Measurements from ENCODE around the gene CKB. TPM values are rescaled to one million over a fixed set of nuclear protein-coding genes. Genes with fewer than 3 reads are reported as not detected.

CKB gene
- total RNA-seq, 2 experiments from 2014 or later = 2.2 to 2.7 TPM

- POLR2A ChIA-PET = no interaction called here
- peaks cover 15% of the 10 kb centered on the region for H3K4me1 Mint-ChIP-seq (ENCODE audit: low read depth)
- no peaks in the 10 kb centered on the region for H3K27me3 Mint-ChIP-seq (ENCODE audit: low read depth)
- peak overlapping the region; percentile 4 for H3K27ac Mint-ChIP-seq
- no peaks in the 10 kb centered on the region for H3K9me3 Mint-ChIP-seq (ENCODE audit: insufficient read depth)
- CTCF ChIA-PET = interaction anchor here (1.0 kb wide), 1 partner anchor 85 kb away, joined by 3 read pairs; no protein-coding TSS in a partner anchor
- ATAC-seq (no peak), DNase-seq (no peak)
- peaks cover 40% of the 10 kb centered on the region for H3K36me3 Mint-ChIP-seq (ENCODE audit: low read depth)
- no peak overlapping the region for H3K4me3 Mint-ChIP-seq
These were observed 46.0 kb downstream of the CKB start for GRCh38 chr14:103476631-103477030.

- Mint-ChIP-seq H3K27ac (peak overlapping the region; percentile 51), H3K27me3 (ENCODE audit: low read depth) (no peaks in the 10 kb centered on the region), H3K4me1 (ENCODE audit: low read depth) (peaks cover 11% of the 10 kb centered on the region), H3K4me3 (no peak overlapping the region), H3K9me3 (ENCODE audit: insufficient read depth) (no peaks in the 10 kb centered on the region), H3K36me3 (ENCODE audit: low read depth) (peaks cover 35% of the 10 kb centered on the region)
- CTCF ChIA-PET = interaction anchor here (1.0 kb wide), 1 partner anchor 85 kb away, joined by 3 read pairs; no protein-coding TSS in a partner anchor
- POLR2A ChIA-PET = no interaction called here
- no peak for ATAC-seq
- no peak for DNase-seq
These were observed 46.6 kb downstream of the CKB start for GRCh38 chr14:103476065-103476464.

GRCh38 chr14:103474893-103475292, 47.7 kb downstream of the CKB start:
- Mint-ChIP-seq H3K27ac (no peak overlapping the region), H3K4me3 (no peak overlapping the region)
- ATAC-seq = no peak

GRCh38 chr14:103472939-103473338, 49.7 kb downstream of the CKB start:
- H3K36me3 Mint-ChIP-seq (ENCODE audit: low read depth) = peaks cover 37% of the 10 kb centered on the region
- ChIA-PET POLR2A (no interaction called here), CTCF (no interaction called here)
- ATAC-seq (no peak), DNase-seq (no peak)
- no peak overlapping the region for H3K27ac Mint-ChIP-seq
- no peaks in the 10 kb centered on the region for H3K27me3 Mint-ChIP-seq (ENCODE audit: low read depth)
- no peak overlapping the region for H3K4me3 Mint-ChIP-seq
- H3K9me3 Mint-ChIP-seq (ENCODE audit: insufficient read depth) = no peaks in the 10 kb centered on the region
- H3K4me1 Mint-ChIP-seq (ENCODE audit: low read depth) = no peaks in the 10 kb centered on the region

More at GRCh38 chr14:103474893-103475292, 47.7 kb downstream of the CKB start:
- DNase-seq = no peak
- POLR2A ChIA-PET = no interaction called here
- Mint-ChIP-seq H3K36me3 (ENCODE audit: low read depth) (peaks cover 34% of the 10 kb centered on the region), H3K9me3 (ENCODE audit: insufficient read depth) (no peaks in the 10 kb centered on the region), H3K4me1 (ENCODE audit: low read depth) (no peaks in the 10 kb centered on the region), H3K27me3 (ENCODE audit: low read depth) (no peaks in the 10 kb centered on the region)
- CTCF ChIA-PET = no interaction called here

Other genes starting within 250 kb of the CKB start
- 100 to 1,000 TPM; 240 to 241 TPM for gene EIF5, start 188.6 kb downstream of the CKB start, total RNA-seq
- 10 to 100 TPM; 76.8 to 86.7 TPM for gene MARK3, start 137.4 kb downstream of the CKB start, total RNA-seq
- 1 to 10 TPM; 8.5 to 8.8 TPM for gene TRMT61A, start 6.4 kb upstream of the CKB start, total RNA-seq
- gene BAG5, start 39.8 kb upstream of the CKB start, total RNA-seq = 10 to 100 TPM; 31.1 to 33.2 TPM
- 10 to 100 TPM; 28.3 to 34.3 TPM for gene COA8, start 40.1 kb upstream of the CKB start, total RNA-seq
- 100 to 1,000 TPM; 137 to 140 TPM for gene KLC1, start 106.4 kb upstream of the CKB start, total RNA-seq
- gene XRCC3, start 192.6 kb upstream of the CKB start, total RNA-seq = 10 to 100 TPM; 46.2 to 52.5 TPM
- 10 to 100 TPM; 16.7 to 17.4 TPM for gene ZFYVE21, start 193.0 kb upstream of the CKB start, total RNA-seq

All from activated CD8-positive, alpha-beta T cell treated with anti-CD3 and anti-CD28 coated beads, Interleukin-2, amount 10 ng/mL, durations not matched to agents 7 days and 5 days (primary cell).